NCI-H2081 (cell line): ENCODE results near the gene CD69.
A peak's percentile ranks its signal among the peaks of the same experiment; 100 is the strongest.

Experiments used
- DNase-seq, 2 experiments: peaks; one replicate each; lab custom pipeline; 2025; lab: John Stamatoyannopoulos, UW

CD69 gene

DNA sequence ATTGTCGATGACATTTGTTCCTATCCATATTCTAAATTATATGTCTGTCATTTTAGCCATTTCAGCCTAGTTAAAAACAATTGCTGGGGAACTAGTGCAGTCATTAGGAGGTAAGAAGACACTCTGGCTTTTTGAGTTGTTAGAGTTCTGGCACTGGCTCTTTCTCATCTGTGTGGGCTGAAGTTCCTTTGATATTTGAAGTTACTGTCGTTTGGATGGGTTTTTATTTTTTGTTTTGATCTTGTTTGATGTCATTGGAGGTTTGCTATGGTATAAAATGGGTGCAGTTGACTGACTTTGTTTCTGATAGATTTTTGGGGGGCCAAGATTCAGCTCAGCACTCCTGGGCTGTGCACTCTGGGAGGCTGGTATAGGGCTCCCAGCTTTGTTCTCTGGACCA, 20.7 kb upstream of the CD69 start:
- DNase-seq, result no peak

DNA sequence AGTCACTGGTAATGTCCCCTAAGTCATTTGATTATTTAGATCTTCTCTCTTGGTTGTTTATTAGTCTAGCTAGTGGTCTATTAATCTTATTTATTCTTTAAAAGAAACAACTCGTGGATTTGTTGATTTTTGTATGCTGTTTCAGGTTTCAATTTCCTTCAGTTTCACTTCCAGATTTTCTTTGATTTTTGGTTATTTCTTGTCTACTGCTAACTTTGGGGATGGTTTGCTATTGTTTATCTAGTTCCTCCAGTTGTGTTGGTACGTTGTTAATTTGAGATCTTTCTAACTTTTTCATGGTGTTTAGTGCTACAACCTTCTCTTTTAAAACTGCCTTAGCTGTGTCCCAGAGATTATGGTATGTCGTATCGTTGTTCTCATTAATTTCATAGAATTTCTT, 18.5 kb upstream of the CD69 start:
- no peak for DNase-seq

DNA sequence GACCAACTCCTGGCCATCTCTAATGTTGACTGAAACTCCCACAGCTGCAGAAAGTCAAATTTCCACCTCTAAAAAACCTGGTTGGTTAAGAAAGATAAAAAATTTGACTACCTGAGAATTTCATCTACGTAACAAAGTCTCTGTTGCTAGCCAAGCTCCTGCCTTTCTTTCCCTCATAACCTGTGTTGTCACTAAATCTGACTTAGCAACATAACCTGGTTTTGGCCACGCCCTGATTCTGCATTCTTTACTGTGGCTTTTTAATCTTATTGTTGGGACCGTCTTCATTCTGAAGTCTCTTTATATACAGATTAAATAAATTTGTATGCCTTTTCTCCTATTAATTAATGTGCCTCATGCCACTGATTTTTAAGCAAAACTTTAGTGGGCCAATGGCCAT, 16.1 kb upstream of the CD69 start:
- no peak for DNase-seq

DNA sequence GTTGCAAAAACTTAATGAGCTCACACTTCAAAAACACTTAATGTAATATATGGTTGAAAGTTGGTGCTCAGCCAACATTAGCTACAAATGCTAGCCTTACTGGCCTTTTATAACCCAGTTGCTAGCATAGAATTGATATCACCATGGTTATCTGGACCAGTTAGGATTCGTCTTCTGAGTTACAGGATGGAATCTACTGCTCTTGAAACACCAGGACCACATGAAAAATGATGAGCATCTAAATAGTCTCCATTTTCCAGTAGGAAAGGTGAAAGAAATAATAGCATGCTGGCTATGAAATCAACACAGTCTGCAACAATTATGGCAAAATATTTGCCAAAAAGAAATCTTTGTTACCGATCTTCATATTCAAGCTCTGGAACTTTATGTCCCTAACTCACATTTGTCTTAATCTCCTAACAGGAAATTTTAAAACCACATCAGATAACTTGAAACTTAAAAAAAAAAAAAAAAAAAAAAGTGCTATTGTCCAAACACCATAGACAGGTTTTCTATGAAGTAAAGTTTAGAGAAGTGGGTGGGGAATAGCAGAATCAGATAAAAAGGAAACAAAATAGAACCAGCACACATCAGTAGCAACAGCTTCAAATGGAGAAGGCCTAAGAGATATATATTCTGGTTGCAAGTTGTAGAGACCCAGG, 12.6 kb upstream of the CD69 start:
- DNase-seq, result no peak

DNA sequence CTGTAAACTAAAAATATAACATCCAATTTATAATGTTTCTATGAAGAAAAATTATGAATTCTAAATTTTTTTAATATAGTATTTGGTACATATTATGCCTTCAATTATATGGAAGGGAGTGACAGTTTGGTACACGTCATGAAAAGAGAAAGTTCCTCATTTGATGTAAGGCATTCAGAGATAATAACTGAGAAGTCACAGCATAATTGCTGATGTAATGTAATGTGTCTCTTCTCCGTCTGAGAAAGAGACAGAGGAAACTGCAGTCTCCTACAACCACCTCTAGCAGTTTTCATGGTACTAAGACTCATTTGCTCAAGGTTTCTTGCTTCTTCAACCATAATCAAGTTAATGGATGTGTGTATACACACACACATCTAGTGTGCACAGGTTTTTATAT, 2.3 kb upstream of the CD69 start:
- DNase-seq, result no peak

DNA sequence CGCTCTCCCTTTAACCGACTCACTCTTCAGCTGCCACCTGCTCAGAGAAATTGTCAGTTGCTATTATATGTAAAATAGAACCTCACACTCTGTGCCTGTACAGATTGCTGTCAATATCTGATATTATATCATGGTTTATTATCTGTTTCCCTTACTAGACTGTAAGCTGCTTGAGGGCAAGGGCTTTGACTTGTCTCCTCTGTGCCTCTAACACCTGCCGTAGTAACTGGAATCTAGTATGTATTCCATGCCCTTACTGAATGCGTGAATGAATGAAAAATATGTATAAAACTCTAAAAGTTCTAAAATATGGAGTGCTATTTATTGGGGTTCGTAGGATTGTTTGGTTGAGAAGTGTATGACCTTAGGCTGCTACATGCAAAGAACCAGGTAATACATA, 1.7 kb upstream of the CD69 start:
- DNase-seq, result no peak

DNA sequence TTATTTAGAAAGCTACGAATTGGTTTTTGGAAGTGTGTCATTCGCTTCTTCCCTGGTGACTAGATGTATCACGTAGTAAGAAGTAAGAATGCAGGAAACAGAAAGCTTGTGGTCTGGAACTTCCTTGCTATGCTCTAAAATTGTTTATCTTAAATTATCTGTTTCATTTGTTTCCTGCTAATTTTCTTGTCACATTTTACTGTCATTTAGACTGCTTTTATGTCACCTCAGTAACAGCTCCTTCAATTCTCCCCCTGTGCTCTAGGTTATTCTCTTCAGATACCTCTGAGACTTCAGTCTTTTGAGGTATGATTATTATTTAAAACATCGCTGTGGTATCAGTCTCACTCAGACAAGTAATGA, 699 bp upstream of the CD69 start:
- DNase-seq, result no peak

DNA sequence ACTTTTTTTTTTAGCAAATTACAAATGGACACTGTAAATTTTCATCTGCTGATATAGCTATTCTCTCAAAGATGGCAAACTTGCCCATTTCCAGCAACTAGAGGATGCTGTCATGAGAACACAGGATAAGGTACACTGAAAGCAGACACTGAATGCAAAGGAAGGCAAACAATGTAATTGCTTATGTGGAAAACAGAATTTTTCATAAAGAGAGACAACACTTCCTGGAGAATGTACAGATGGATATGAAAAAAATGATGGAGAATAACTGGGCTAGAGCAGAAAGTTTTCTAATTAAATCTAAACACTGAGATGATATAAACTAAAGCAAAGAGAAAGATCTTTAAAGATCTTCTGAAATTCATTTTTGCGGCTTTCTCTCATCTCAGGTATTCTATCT, 581 bp downstream of the CD69 start:
- DNase-seq, result no peak

DNA sequence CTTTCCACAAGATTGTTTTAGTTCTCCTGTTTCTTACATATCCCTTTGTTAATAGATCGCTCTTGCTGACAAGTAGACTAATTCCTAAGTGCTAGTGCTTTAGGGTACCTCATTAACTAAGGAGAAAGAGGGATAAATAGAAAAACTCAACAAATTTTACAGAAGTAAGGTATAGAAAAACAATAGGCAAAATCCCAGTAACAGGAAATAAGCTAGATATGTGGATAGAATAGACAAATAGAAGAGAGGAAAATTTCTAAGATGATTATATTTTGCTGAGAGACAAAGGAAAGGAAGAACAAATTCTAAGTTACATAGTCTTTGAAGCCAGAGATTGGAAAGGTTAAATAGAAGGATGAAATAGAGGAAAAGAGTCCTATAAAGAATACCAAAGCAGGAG, 1.0 kb downstream of the CD69 start:
- DNase-seq, result no peak

DNA sequence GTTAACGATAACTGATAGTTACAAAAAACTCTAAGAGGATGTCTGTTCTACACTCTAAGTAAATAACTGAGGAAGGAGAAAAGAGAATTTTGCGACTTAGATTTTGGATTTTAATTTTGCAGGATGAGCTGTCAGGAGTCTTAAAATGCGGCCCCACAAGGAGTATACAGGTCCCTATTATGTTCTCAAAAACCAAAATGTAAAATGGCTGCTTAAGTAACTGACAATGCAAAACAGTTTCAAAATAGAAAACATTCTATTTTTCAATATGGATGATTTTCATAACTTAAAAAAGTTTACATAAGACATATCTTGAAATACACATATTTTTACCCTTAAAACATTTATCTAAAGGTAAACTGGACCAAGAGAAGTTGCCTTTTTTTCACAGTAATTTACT, 2.6 kb downstream of the CD69 start:
- DNase-seq, result no peak

DNA sequence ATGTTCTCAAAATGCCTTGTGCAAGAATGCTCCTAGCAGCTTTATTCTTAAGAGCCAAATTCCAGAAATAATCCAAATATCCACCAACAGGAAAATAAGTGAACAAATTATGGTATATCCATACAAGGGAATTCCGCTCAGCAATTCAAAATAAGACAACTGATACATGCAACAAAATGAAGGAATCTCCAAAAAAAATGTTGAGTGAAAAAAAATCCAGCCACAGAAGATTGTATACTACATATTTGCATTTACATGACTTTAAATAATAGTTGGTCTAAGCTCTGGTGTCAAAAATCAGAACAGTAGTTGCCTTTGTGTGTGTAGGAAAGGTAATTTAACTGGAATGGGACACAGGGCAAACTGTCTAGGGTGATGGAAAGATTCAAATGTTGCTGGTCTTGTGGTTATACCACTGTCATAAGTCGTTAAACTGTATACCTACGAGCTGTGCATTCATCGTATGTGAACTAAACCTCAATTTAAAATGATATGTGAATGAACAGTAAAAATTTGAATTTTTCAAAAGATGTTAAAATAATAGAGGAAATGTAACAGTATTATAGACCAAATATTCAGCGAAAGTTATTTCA, 3.2 kb downstream of the CD69 start:
- no peak for DNase-seq

DNA sequence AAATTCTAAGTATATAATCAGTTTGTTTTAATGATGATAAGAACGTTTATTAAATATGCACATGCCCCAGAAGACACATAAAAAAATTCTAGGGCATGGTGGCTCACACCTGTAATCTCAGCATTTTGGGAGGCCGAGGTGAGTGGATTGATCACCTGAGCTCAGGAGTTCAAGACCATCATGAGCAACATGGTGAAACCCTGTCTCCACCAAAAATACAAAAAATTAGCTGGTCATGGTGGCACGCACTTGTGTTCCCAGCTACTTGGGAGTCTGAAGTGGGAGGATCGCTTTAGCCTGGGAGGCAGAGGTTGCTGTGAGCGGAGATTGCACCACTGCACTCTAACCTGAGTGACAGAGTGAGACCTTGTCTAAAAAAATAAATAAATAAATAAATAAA, 4.0 kb downstream of the CD69 start:
- DNase-seq, result no peak

DNA sequence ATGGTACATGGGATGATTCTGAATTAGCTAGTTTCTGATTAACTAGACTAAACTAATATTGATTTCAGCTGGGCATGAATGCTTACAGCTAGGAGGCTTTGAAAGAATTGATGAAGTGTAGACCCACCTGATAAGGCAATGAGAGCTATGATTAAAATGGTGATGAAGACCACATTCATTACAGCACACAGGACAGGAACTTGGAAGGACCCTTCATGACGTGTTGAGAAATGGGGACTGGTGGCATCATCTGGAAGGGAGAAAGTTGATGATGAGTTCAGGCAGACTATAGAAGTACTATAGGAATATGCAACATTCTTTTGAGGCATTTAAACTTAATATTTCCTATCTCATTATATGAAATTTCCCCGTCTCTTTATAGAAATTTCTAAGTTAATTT, 4.5 kb downstream of the CD69 start:
- no peak for DNase-seq

DNA sequence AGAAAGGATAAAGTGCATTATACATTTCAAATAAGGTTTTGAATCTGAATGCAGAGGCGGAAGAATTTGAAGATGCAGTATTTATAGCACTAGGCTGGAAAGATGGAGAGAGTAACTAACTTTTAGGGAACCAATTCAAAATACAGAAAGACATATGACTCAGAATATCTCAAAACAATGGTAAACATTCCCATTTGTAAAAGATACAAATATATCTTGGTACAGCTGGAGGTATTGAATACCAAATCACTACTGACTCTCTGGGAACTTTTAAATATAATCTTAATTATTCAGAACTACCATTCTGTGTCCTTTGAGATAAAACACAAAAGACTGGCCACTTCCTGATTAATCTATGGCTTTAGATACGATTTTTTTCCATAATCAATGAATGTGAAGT, 5.1 kb downstream of the CD69 start:
- DNase-seq, result no peak

DNA sequence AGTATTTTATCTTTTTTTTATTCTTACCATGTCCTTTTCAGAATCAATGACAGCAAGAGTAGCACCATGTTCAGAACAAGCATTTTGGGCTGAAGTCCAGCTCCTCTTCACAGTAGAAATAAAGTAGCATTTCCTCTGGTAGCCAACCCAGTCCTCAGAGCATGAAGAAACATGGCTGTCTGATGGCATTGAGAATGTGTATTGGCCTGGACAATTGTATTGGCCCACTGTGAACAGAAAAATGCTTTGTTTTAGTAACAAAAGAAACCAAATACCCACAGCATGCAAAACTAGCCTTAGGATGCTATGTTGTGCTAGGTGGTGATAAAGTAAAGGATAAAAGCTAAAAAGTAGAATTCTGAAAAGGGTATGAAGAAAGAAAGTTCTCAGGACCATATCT, 5.7 kb downstream of the CD69 start:
- no peak for DNase-seq

DNA sequence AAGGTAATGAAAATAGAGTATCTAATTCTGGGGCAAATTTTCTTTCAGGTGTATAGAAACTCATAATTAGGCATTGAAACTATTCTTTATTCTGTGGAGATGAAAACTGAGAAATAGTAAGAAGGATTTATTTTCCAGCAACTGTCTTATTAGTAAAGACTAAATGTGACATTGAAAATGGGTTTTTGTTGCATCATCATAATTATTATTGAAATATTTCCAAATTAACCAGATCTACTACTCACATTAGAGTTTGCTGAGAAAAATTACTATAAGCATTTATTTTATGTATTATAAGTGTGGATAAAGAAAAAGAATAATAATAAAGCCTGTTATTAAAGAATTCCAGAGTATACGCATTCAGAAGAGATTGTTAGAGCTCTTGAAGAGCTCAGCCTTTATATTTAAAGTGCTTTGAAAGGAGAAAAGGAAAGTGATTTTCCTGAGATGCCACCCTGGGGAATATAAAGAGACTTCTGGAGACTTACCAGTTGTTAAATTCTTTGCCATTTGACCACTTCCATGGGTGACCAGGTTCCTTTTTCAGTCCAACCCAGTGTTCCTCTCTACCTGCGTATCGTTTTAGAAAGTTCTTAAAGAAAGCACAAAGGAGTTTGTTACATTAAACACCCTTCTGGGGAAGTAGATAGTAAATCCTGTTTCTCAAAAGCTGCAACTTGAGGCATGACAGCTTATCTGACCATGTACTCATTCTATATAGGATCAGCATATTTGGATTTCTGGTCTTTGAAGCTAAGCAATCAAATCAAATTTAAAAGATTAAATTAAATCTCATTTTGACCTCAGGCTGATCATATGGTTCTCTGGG, 6.4 kb downstream of the CD69 start:
- DNase-seq, result no peak

DNA sequence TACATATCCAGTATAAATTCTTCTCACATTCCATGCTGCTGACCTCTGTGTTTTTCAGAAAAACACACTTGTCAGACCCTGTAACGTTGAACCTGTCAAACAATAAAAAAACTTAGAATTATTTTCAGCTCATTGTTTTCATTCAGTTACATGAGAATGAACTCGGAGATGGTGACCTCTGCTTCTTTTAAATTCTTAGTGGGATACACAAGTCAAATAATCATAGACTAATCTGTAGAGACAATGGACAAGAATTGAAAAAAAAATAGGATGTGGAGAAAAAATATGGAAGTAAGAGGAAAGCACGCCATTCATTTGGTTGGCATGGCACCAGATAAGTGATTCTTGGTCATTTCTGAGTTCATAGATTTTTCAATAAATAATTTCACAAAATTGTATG, 7.2 kb downstream of the CD69 start:
- no peak for DNase-seq

DNA sequence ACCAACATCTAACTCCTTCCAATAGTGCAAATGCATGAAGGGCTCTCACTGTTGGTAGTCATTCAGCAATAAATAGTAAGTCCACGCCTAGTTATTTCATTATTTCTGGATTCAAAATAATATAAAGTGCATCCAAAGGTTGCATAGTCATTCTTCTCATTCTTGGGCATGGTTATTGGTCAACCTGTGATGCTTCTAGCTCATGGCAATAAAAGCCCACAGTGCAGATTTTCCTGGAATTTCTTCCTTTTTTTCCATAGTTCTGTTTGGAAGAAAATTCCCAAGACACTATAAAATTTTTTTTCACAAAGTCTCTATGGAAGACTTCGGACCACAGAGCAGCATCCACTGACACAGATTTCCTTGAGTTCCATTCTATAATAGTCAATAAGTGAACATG, 7.6 kb downstream of the CD69 start:
- DNase-seq, result no peak

DNA sequence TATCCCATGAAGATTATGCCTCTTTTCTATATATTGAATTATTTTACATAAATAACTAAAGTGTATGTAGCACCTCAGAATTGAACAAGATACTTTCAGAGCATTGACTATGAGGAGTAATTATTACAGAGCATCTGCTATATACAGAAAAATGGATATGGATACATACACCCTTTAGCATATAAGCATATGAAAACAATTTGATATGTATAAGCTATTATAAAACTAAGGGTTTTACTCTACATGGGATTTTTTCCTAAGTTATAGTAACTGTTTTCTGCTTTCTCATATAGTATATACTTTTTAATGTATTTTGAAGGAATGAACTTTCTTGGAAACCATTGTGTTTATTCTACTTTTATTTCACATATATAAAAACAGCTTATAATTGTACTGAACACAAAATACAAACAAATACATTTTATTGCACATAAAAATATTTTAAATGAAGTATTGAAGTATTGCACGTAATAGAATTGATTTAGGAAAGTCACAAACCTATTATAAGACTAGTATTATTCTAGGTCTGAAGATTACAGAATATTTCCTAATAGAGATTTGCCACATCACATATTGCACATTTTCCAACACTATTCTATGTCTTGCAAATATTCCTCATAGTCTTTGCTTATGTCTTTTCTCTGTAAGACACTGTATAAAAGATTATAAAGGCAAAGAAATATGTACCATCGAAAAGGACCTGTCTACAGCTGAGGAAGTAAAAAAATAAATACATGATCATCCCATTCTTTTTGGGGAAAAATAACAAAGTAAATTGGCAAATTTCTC, 8.4 kb downstream of the CD69 start:
- DNase-seq, result no peak

DNA sequence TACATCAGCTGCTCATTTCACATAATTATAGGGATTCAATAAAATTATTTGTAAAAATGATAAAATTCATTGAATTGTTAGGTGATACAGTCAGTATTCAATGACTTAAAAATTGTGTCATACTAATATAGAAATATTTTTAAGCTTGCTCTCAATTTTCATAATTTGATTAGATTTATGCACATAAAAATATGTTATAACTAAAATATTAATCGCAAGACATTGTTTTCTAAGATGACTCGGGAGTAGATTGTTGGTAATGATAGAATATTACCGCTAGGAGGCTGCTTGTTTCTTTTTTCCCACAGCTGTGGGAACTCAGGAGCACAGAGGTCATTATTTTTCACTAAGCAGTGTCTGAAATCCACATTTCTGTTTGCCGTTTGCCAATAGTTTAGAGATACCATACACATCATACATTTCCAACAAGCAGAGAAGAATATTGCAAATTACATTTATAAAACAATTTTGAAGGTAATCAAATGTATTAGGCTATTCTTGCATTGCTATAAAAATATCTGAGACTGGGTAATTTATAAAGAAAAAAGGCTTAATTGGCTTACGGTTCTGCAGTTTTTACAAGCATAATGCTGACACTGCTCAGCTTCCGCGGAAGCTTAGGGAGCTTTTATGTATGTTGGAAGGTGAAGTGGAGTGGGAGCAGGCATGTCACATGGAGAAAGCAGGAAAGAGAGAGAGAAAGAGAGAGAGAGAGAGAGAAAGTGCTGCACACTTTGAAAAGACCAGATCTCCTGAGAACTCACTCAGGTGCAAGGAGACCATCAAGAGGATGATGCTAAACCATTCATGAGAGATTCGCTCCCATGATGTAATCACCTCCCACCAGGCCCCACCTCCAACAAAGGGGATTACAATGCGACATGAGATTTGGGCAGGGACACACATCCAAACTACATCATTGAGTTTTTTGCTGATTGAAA, 9.2 kb downstream of the CD69 start:
- peak in 1 of 2 experiments; percentile 12 for DNase-seq
